Endothelial cell of hepatic sinusoid (primary cell): ENCODE results near the gene CADM2.

Source experiments
- in situ Hi-C: cut with HindIII; loops from 2 replicates; pipeline ENCODE4 v1.10.0; 2017; ENCODE audit warnings: low sequenced_read_pairs

Gene CADM2

GRCh38 chr3:84983490-84983889, 24.7 kb downstream of the CADM2 start:
- in situ Hi-C loops: no loop called here

- in situ Hi-C loops: no loop called here
Observed at GRCh38 chr3:84984429-84984828, 25.6 kb downstream of the CADM2 start.

- in situ Hi-C loops: no loop called here
Observed at GRCh38 chr3:84985795-84986194, 27.0 kb downstream of the CADM2 start.

- in situ Hi-C loops: no loop called here
Observed at GRCh38 chr3:84987706-84988504, 29.1 kb downstream of the CADM2 start.

GRCh38 chr3:84989102-84989501, 30.3 kb downstream of the CADM2 start:
- in situ Hi-C loops: no loop called here

GRCh38 chr3:84991422-84991900, 32.7 kb downstream of the CADM2 start:
- in situ Hi-C loops: no loop called here

GRCh38 chr3:84993956-84994355, 35.2 kb downstream of the CADM2 start:
- in situ Hi-C loops: no loop called here

GRCh38 chr3:84998545-84998944, 39.8 kb downstream of the CADM2 start:
- in situ Hi-C loops: no loop called here

- in situ Hi-C loops: no loop called here
Observed at GRCh38 chr3:85003479-85003878, 44.7 kb downstream of the CADM2 start.

GRCh38 chr3:85004147-85004546, 45.4 kb downstream of the CADM2 start:
- in situ Hi-C loops: no loop called here

GRCh38 chr3:85005946-85006345, 47.2 kb downstream of the CADM2 start:
- in situ Hi-C loops: no loop called here

GRCh38 chr3:85007195-85008094, 48.7 kb downstream of the CADM2 start:
- in situ Hi-C loops: no loop called here

- in situ Hi-C loops: no loop called here
Observed at GRCh38 chr3:85020828-85021227, 62.0 kb downstream of the CADM2 start.

GRCh38 chr3:85030052-85030451, 71.3 kb downstream of the CADM2 start:
- in situ Hi-C loops: no loop called here

- in situ Hi-C loops: no loop called here
Observed at GRCh38 chr3:85037203-85037602, 78.4 kb downstream of the CADM2 start.

- in situ Hi-C loops: no loop called here
Observed at GRCh38 chr3:85041001-85041400, 82.2 kb downstream of the CADM2 start.

GRCh38 chr3:85041562-85042055, 82.8 kb downstream of the CADM2 start:
- in situ Hi-C loops: no loop called here

- in situ Hi-C loops: no loop called here
Observed at GRCh38 chr3:85050821-85051220, 92.0 kb downstream of the CADM2 start.

- in situ Hi-C loops: no loop called here
Observed at GRCh38 chr3:85051786-85052185, 93.0 kb downstream of the CADM2 start.

GRCh38 chr3:85053626-85054025, 94.8 kb downstream of the CADM2 start:
- in situ Hi-C loops: no loop called here

- in situ Hi-C loops: no loop called here
Observed at GRCh38 chr3:85054579-85054978, 95.8 kb downstream of the CADM2 start.

- in situ Hi-C loops: no loop called here
Observed at GRCh38 chr3:85068911-85069310, 110.1 kb downstream of the CADM2 start.
